ENCODE results near the gene ALOX12.

DNA sequence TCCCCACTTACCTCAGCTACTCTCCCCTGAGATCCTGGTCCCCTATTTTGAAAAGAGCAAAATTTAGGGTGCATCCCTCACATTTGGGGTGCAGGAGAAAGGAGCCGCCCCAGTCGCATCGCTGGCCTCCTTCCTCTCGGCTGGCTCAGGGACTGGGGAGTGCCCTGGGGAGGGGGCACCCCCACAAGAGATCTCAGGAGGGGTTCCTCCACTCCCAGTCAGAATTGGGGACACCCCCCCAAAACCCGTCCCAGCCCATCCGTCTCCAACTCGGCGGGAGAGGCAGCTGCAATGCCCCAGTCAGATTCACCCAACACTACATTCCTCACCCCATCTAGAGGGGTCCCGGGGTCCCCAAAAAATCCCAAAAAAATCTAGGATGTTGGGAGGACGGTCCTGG is 23.5 kb downstream of the ALOX12 start:
- no peak for TF ChIP-seq POLR2A (IDR thresholded peaks at IDR 0.05)
- TF ChIP-seq, protein P1, sequence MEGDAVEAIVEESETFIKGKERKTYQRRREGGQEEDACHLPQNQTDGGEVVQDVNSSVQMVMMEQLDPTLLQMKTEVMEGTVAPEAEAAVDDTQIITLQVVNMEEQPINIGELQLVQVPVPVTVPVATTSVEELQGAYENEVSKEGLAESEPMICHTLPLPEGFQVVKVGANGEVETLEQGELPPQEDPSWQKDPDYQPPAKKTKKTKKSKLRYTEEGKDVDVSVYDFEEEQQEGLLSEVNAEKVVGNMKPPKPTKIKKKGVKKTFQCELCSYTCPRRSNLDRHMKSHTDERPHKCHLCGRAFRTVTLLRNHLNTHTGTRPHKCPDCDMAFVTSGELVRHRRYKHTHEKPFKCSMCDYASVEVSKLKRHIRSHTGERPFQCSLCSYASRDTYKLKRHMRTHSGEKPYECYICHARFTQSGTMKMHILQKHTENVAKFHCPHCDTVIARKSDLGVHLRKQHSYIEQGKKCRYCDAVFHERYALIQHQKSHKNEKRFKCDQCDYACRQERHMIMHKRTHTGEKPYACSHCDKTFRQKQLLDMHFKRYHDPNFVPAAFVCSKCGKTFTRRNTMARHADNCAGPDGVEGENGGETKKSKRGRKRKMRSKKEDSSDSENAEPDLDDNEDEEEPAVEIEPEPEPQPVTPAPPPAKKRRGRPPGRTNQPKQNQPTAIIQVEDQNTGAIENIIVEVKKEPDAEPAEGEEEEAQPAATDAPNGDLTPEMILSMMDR (IDR thresholded peaks at IDR 0.05) = no peak
